Trophoblast cell (in vitro differentiated cells and primary cell): Measurements from ENCODE around the gene IQUB. TPM values are rescaled to one million over a fixed set of nuclear protein-coding genes. Genes with fewer than 3 reads are reported as not detected.

Experiments used
- DNase-seq, 2 donors: peaks; one replicate each; pipeline ENCODE4 v3.0.0-alpha.2; 2016
- H2AFZ ChIP-seq: 2 replicates; pipeline ENCODE4 v1.6.1; 2013; ENCODE audit warnings: low read length, moderate library complexity, mild to moderate bottlenecking; ENCODE audit not compliant: insufficient read depth, poor library complexity
- H2AK5ac ChIP-seq: 2 replicates; pipeline ENCODE4 v1.6.1; 2013; ENCODE audit warnings: mild to moderate bottlenecking, low read length
- H2BK120ac ChIP-seq: 2 replicates; pipeline ENCODE4 v1.6.1; 2013; ENCODE audit warnings: low read length, mild to moderate bottlenecking, moderate library complexity; ENCODE audit not compliant: insufficient read depth, poor library complexity
- H2BK12ac ChIP-seq: 2 replicates; pipeline ENCODE4 v1.6.1; 2013; ENCODE audit warnings: mild to moderate bottlenecking, low read length, moderate library complexity
- H2BK5ac ChIP-seq: 2 replicates; pipeline ENCODE4 v1.6.1; 2013; ENCODE audit warnings: low read length, low read depth, moderate library complexity, mild to moderate bottlenecking; ENCODE audit not compliant: poor library complexity
- H3K14ac ChIP-seq: 2 replicates; pipeline ENCODE4 v1.6.1; 2013; ENCODE audit warnings: mild to moderate bottlenecking, low read length
- H3K18ac ChIP-seq: 2 replicates; pipeline ENCODE4 v1.6.1; 2013; ENCODE audit warnings: mild to moderate bottlenecking, low read length
- H3K23ac ChIP-seq: 2 replicates; pipeline ENCODE4 v1.6.1; 2013; ENCODE audit warnings: low read length
- H3K27ac ChIP-seq: 2 replicates; pipeline ENCODE4 v1.5.1; 2013; ENCODE audit warnings: low read depth, mild to moderate bottlenecking, inconsistent platforms, low read length, moderate library complexity
- H3K27me3 ChIP-seq: 2 replicates; pipeline ENCODE4 v1.6.1; 2013; ENCODE audit warnings: inconsistent platforms, mild to moderate bottlenecking, low read length, moderate library complexity; ENCODE audit not compliant: insufficient read depth
- H3K36me3 ChIP-seq, 2 experiments: 1 replicate in 1 of 2; 2 replicates in 1 of 2; pipeline ENCODE4 v1.6.1; 2013; ENCODE audit warnings: low read length in 2 of 2, mild to moderate bottlenecking in 2 of 2, moderate library complexity in 1 of 2; ENCODE audit not compliant: insufficient read depth in 2 of 2, control insufficient read depth in 1 of 2
- H3K4ac ChIP-seq: 2 replicates; pipeline ENCODE4 v1.6.1; 2013; ENCODE audit warnings: low read depth, mild to moderate bottlenecking, low read length, moderate library complexity
- H3K4me1 ChIP-seq, 2 experiments: 1 replicate in 1 of 2; 2 replicates in 1 of 2; pipeline ENCODE4 v1.6.1; 2013; ENCODE audit warnings: low read length in 2 of 2, mild to moderate bottlenecking in 2 of 2, moderate library complexity in 1 of 2; ENCODE audit not compliant: insufficient read depth in 2 of 2, control insufficient read depth in 1 of 2
- H3K4me2 ChIP-seq: 2 replicates; pipeline ENCODE4 v1.6.1; 2013; ENCODE audit warnings: inconsistent platforms, mild to moderate bottlenecking, low read length, moderate library complexity
- H3K4me3 ChIP-seq: 2 replicates; pipeline ENCODE4 v1.5.1; 2013; ENCODE audit warnings: mild to moderate bottlenecking, low read depth, low read length, inconsistent platforms
- H3K79me1 ChIP-seq: one replicate; pipeline ENCODE4 v1.6.1; 2013; ENCODE audit warnings: low read length
- H3K79me2 ChIP-seq: 2 replicates; pipeline ENCODE4 v1.6.1; 2013; ENCODE audit warnings: low read length, mild to moderate bottlenecking; ENCODE audit not compliant: control insufficient read depth, insufficient read depth, poor library complexity
- H3K9ac ChIP-seq: 2 replicates; pipeline ENCODE4 v1.6.1; 2013; ENCODE audit warnings: mild to moderate bottlenecking, low read length
- H3K9me3 ChIP-seq: 2 replicates; pipeline ENCODE4 v1.6.1; 2013; ENCODE audit warnings: low read depth, mild to moderate bottlenecking, control low read depth, inconsistent platforms, low read length; ENCODE audit not compliant: insufficient read depth
- H4K12ac ChIP-seq: 2 replicates; pipeline ENCODE4 v1.6.1; 2013; ENCODE audit warnings: low read depth, mild to moderate bottlenecking, low read length, moderate library complexity
- H4K8ac ChIP-seq: 2 replicates; pipeline ENCODE4 v1.6.1; 2013; ENCODE audit warnings: low read depth, mild to moderate bottlenecking, low read length, moderate library complexity
- H4K91ac ChIP-seq: one replicate; pipeline ENCODE4 v1.6.1; 2013; ENCODE audit warnings: low read depth, mild to moderate bottlenecking, low read length, moderate library complexity
- WGBS: extraction: QIAGEN DNeasy Blood & Tissue Kit; methylation state at CpG from one replicate; pipeline ENCODE4 v1.1.7; 2013; ENCODE audit warnings: missing lambda C conversion rate; ENCODE audit not compliant: insufficient read length, insufficient coverage; ENCODE audit errors: extremely low coverage; 5-methylcytosine and 5-hydroxymethylcytosine counted together
- polyA plus RNA-seq: library from polyadenylated mRNA; stranded (reverse); fragments of 200-250 nt; gene quantifications from 2 replicates; pipeline ENCODE4 v1.2.3, GENCODE V29; 2013

IQUB gene
- polyA plus RNA-seq = 0.41 and 0.42 TPM in 2 replicates

DNA sequence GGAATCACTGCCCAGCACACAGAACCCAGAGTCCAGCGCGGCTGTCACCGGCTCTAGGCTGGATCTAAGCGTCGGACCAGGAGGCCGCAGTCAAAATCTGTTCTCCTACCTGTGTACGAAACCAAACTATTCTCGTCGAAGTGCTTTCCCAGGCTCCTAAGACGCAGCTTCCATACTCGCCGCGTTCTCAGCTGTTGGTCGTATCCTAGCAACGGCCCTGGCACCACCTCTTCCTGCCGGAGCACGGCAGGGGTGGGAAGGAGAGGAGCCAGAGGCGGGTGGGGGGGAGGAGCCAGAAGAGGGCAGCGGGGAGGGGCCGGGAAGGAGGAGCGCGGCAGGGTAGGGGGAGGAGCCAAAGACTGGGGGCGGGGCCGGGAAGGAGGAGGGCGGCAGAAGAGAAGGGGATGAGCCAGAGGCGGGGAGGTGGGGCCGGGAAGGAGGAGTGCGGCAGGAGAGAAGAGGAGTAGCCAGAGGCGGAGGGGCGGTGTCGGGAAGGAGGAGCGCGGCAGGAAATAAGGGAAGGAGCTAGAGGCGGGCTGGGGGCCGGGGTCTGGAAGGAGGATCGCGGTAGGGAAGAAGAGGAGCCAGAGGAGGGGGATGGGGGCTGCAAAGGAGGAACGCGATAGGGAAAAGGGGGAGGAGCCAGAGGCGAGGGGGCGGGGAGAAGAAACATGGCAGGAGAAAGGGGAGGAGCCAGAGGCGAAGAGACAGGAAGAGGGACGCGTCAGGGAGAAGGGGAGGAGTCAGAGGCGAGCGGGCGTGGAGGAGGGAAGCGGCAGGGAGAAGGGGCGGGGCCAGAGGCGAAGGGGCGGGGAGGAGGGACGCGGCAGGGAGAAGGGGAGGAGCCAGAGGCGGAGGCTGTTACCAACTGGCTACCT lies at the start of gene IQUB:
IQUB (minus strand) TSS at position 213 of the 878 bp plus-strand sequence. CDS start 22,255 bp downstream, outside the sequence.
- Histone ChIP-seq H2BK5ac (no peak within 1 kb of the TSS), H2BK12ac (no peak within 1 kb of the TSS), H2BK120ac (no peak within 1 kb of the TSS), H3K27me3 (no peaks in the 10 kb centered on the region), H3K9me3 (no peaks in the 10 kb centered on the region), H3K4me2 (peak within 1 kb of the TSS; percentile 99), H3K36me3 (no peaks in the 10 kb centered on the region), H3K14ac (no peak within 1 kb of the TSS), H3K4me1 (peaks cover 0 to 2% of the 10 kb centered on the region in 2 experiments), H4K91ac (no peak within 1 kb of the TSS), H4K12ac (peak within 1 kb of the TSS; percentile 45), H3K27ac (peak within 1 kb of the TSS; percentile 67), H3K18ac (no peak within 1 kb of the TSS), H3K23ac (no peak within 1 kb of the TSS), H4K8ac (peak within 1 kb of the TSS; percentile 64), H2AK5ac (no peak within 1 kb of the TSS), H3K79me2 (no peaks in the 10 kb centered on the region), H3K4me3 (peak within 1 kb of the TSS; percentile 81), H3K79me1 (peaks cover 2% of the 10 kb centered on the region), H3K9ac (peak within 1 kb of the TSS; percentile 54), H3K4ac (no peak within 1 kb of the TSS), H2AFZ (peak within 1 kb of the TSS; percentile 84)
- whole genome bisulfite sequencing = no CpG with 5 or more reads among the region's 54 CpGs
- DNase-seq = peak; percentile 95 to 96

GRCh38 chr7:123583821-123584220 lies 49.4 kb upstream of the IQUB start:
- Histone ChIP-seq H4K91ac (no peak overlapping the region), H3K79me1 (no peaks in the 10 kb centered on the region), H2BK5ac (no peak overlapping the region), H3K4me2 (no peak overlapping the region), H3K79me2 (no peaks in the 10 kb centered on the region), H3K27ac (no peak overlapping the region), H2BK120ac (no peak overlapping the region), H3K9ac (no peak overlapping the region), H3K4me3 (no peak overlapping the region), H3K36me3 (no peaks in the 10 kb centered on the region), H4K12ac (no peak overlapping the region), H2AK5ac (no peak overlapping the region), H2AFZ (no peak overlapping the region), H3K27me3 (no peaks in the 10 kb centered on the region), H3K14ac (no peak overlapping the region), H3K18ac (no peak overlapping the region), H4K8ac (no peak overlapping the region), H3K9me3 (no peaks in the 10 kb centered on the region), H3K4me1 (no peaks in the 10 kb centered on the region), H3K4ac (no peak overlapping the region), H3K23ac (no peak overlapping the region), H2BK12ac (no peak overlapping the region)
- no CpG with 5 or more reads among the region's 4 CpGs for WGBS
- DNase-seq = no peak

GRCh38 chr7:123581162-123581459 lies 46.7 kb upstream of the IQUB start:
- no peak overlapping the region for H3K9ac ChIP-seq
- no peaks in the 10 kb centered on the region for H3K79me1 ChIP-seq
- no peaks in the 10 kb centered on the region for H3K4me1 ChIP-seq
- H3K36me3 ChIP-seq = no peaks in the 10 kb centered on the region
- no peak overlapping the region for H2AK5ac ChIP-seq
- no peak overlapping the region for H2BK12ac ChIP-seq
- no peak overlapping the region for H4K91ac ChIP-seq
- no peak overlapping the region for H3K4ac ChIP-seq
- no peak overlapping the region for H4K12ac ChIP-seq
- H3K27ac ChIP-seq = no peak overlapping the region
- H3K18ac ChIP-seq = no peak overlapping the region
- no peak overlapping the region for H2BK5ac ChIP-seq
- DNase-seq = no peak
- no peak overlapping the region for H2BK120ac ChIP-seq
- H3K4me3 ChIP-seq = no peak overlapping the region
- WGBS = no CpG with 5 or more reads among the region's 2 CpGs
- no peaks in the 10 kb centered on the region for H3K9me3 ChIP-seq
- no peaks in the 10 kb centered on the region for H3K27me3 ChIP-seq
- no peak overlapping the region for H4K8ac ChIP-seq
- no peaks in the 10 kb centered on the region for H3K79me2 ChIP-seq
- no peak overlapping the region for H3K4me2 ChIP-seq
- H2AFZ ChIP-seq = peak overlapping the region; percentile 59
- no peak overlapping the region for H3K23ac ChIP-seq
- H3K14ac ChIP-seq = no peak overlapping the region

- Histone ChIP-seq H3K9me3 (no peaks in the 10 kb centered on the region), H3K23ac (peak overlapping the region; percentile 27), H3K36me3 (no peaks in the 10 kb centered on the region), H3K14ac (no peak overlapping the region), H4K12ac (no peak overlapping the region), H2BK120ac (no peak overlapping the region), H3K79me2 (no peaks in the 10 kb centered on the region), H3K4me2 (no peak overlapping the region), H3K9ac (no peak overlapping the region), H4K8ac (no peak overlapping the region), H3K4me3 (no peak overlapping the region), H3K79me1 (no peaks in the 10 kb centered on the region), H2BK5ac (no peak overlapping the region), H2AK5ac (no peak overlapping the region), H3K4me1 (no peaks in the 10 kb centered on the region), H3K27me3 (no peaks in the 10 kb centered on the region), H3K4ac (no peak overlapping the region), H2AFZ (peak overlapping the region; percentile 59), H2BK12ac (no peak overlapping the region), H3K18ac (no peak overlapping the region), H4K91ac (no peak overlapping the region), H3K27ac (no peak overlapping the region)
- peak; percentile 2 to 63 for DNase-seq
- no CpG with 5 or more reads among the region's 8 CpGs for WGBS
Observed at GRCh38 chr7:123580406-123581161, 46.2 kb upstream of the IQUB start.
